OCI-LY7 (cell line): ENCODE data around the gene STKLD1. TPM values are rescaled to one million over a fixed set of nuclear protein-coding genes. Genes with fewer than 3 reads are reported as not detected.
A peak's percentile ranks its signal among the peaks of the same experiment; 100 is the strongest.

Experiments
- BruUV-seq: library from RNA; stranded (reverse); fragments of 400-500 nt; replicated peaks from 2 replicates; lab custom pipeline; 2021; lab: Mats Ljungman, UMichigan
- CTCF ChIA-PET: fragments of 300-600 bp; sonication (Branson Sonifier 250); formaldehyde crosslinking; loops from one replicate; lab custom pipeline; 2022; ENCODE audit warnings: antibody characterized with exemption; ENCODE audit not compliant: unreplicated experiment; lab: Charles Lee
- POLR2A ChIA-PET: fragments of 300-600 bp; sonication (Branson Sonifier 250); formaldehyde crosslinking; loops from one replicate; lab custom pipeline; 2022; ENCODE audit warnings: antibody characterized with exemption; lab: Charles Lee
- DNase-seq: peaks from one replicate; pipeline ENCODE4 v3.0.0-alpha.2; 2015; ENCODE audit warnings: low spot score
- H2AFZ ChIP-seq: fragments of 200-600 bp; sonication (generic), shearing (Covaris generic); 2 replicates; pipeline ENCODE4 v1.6.1; 2014; ENCODE audit warnings: mild to moderate bottlenecking, antibody characterized with exemption, low read length, moderate library complexity
- H3K27ac ChIP-seq: fragments of 200-600 bp; sonication (generic); 2 replicates; pipeline ENCODE4 v1.5.1; 2014; ENCODE audit warnings: mixed run types, low read depth, mild to moderate bottlenecking, moderate library complexity, low read length, inconsistent platforms; ENCODE audit not compliant: poor library complexity, severe bottlenecking
- H3K36me3 ChIP-seq: fragments of 200-600 bp; sonication (generic); 2 replicates; pipeline ENCODE4 v1.6.1; 2014; ENCODE audit warnings: mild to moderate bottlenecking, antibody characterized with exemption, low read length, moderate library complexity, mixed read lengths; ENCODE audit not compliant: insufficient read depth
- H3K4me1 ChIP-seq: fragments of 200-600 bp; sonication (generic); 2 replicates; pipeline ENCODE4 v1.5.1; 2014; ENCODE audit warnings: mild to moderate bottlenecking, low read length; ENCODE audit not compliant: insufficient read depth, poor library complexity, severe bottlenecking
- H3K4me2 ChIP-seq: fragments of 200-600 bp; sonication (generic); 2 replicates; pipeline ENCODE4 v1.6.1; 2014; ENCODE audit warnings: mild to moderate bottlenecking, low read length
- H3K4me3 ChIP-seq: fragments of 200-600 bp; sonication (generic); 2 replicates; pipeline ENCODE4 v1.5.1; 2014; ENCODE audit warnings: mild to moderate bottlenecking, low read depth, low read length; ENCODE audit not compliant: poor library complexity, severe bottlenecking
- H3K79me2 ChIP-seq: fragments of 200-600 bp; sonication (generic); 2 replicates; pipeline ENCODE4 v1.6.1; 2016; ENCODE audit warnings: low read depth, mild to moderate bottlenecking, low read length, moderate library complexity, mixed read lengths; ENCODE audit not compliant: insufficient read depth
- H3K9me2 ChIP-seq: fragments of 200-600 bp; sonication (generic); 2 replicates; pipeline ENCODE4 v1.6.1; 2016; ENCODE audit warnings: mild to moderate bottlenecking, low read length, mixed read lengths; ENCODE audit not compliant: insufficient read depth
- H3K9me3 ChIP-seq: fragments of 200-600 bp; sonication (generic); 2 replicates; pipeline ENCODE4 v1.6.1; 2014; ENCODE audit warnings: mild to moderate bottlenecking, mixed run types, low read length, mixed read lengths
- H4K20me1 ChIP-seq: fragments of 200-600 bp; sonication (generic); 2 replicates; pipeline ENCODE4 v1.6.1; 2014; ENCODE audit warnings: mild to moderate bottlenecking, antibody characterized with exemption, low read length, moderate library complexity, mixed read lengths; ENCODE audit not compliant: insufficient read depth
- EZH2phosphoT487 ChIP-seq: fragments of 200-600 bp; sonication (generic); IDR thresholded peaks from 2 replicates; pipeline ENCODE4 v1.6.1; 2018; ENCODE audit warnings: low read depth, borderline replicate concordance, mild to moderate bottlenecking, mixed run types, antibody characterized with exemption, low read length, moderate library complexity, mixed read lengths
- intact Hi-C: fragments of 100-400 bp; cut with micrococcal nuclease; formaldehyde crosslinking; loops from one replicate; pipeline ENCODE4 v1.10.0; 2022; ENCODE audit not compliant: unreplicated experiment
- small RNA-seq: library from RNA; depleted of rRNA; stranded (forward); fragments of <200 nt; gene quantifications from one replicate; pipeline ENCODE3, GENCODE V24; 2014
- total RNA-seq, 2 experiments: library from RNA; depleted of rRNA in 1 of 2; stranded (reverse); fragments of >200 nt in 1 of 2; shearing (Covaris generic) in 1 of 2; gene quantifications; 2 replicates each; pipeline ENCODE4 v1.2.3, GENCODE V29; 2014 to 2022
- TF ChIP-seq, protein P1 (sequence below): fragments of 200-600 bp; sonication (generic); conservative IDR thresholded peaks from 2 replicates; pipeline ENCODE4 v1.5.1; 2014; ENCODE audit warnings: mild to moderate bottlenecking, antibody characterized with exemption, low read length, moderate library complexity, mixed read lengths

STKLD1 gene
- total RNA-seq, 2 experiments from 2014 or later: 1.4 to 1.7 TPM

GRCh38 chr9:133454325-133454724 lies 78.2 kb downstream of the STKLD1 start:
- CTCF ChIA-PET: no interaction called here
- Histone ChIP-seq H3K79me2 (no peaks in the 10 kb centered on the region), H3K9me2 (no peaks in the 10 kb centered on the region), H3K4me1 (peaks cover 48% of the 10 kb centered on the region), H3K9me3 (no peaks in the 10 kb centered on the region), H3K36me3 (no peaks in the 10 kb centered on the region), H3K27ac (no peak overlapping the region), H3K4me2 (peak overlapping the region; percentile 41), H4K20me1 (no peaks in the 10 kb centered on the region), H2AFZ (no peak overlapping the region), H3K4me3 (no peak overlapping the region)
- intact Hi-C loops: no loop called here
- no peak for TF ChIP-seq EZH2phosphoT487
- TF ChIP-seq, protein P1, sequence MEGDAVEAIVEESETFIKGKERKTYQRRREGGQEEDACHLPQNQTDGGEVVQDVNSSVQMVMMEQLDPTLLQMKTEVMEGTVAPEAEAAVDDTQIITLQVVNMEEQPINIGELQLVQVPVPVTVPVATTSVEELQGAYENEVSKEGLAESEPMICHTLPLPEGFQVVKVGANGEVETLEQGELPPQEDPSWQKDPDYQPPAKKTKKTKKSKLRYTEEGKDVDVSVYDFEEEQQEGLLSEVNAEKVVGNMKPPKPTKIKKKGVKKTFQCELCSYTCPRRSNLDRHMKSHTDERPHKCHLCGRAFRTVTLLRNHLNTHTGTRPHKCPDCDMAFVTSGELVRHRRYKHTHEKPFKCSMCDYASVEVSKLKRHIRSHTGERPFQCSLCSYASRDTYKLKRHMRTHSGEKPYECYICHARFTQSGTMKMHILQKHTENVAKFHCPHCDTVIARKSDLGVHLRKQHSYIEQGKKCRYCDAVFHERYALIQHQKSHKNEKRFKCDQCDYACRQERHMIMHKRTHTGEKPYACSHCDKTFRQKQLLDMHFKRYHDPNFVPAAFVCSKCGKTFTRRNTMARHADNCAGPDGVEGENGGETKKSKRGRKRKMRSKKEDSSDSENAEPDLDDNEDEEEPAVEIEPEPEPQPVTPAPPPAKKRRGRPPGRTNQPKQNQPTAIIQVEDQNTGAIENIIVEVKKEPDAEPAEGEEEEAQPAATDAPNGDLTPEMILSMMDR: no peak
- no peak for DNase-seq
- POLR2A ChIA-PET: no interaction called here
- BruUV-seq: no TSS peak

DNA sequence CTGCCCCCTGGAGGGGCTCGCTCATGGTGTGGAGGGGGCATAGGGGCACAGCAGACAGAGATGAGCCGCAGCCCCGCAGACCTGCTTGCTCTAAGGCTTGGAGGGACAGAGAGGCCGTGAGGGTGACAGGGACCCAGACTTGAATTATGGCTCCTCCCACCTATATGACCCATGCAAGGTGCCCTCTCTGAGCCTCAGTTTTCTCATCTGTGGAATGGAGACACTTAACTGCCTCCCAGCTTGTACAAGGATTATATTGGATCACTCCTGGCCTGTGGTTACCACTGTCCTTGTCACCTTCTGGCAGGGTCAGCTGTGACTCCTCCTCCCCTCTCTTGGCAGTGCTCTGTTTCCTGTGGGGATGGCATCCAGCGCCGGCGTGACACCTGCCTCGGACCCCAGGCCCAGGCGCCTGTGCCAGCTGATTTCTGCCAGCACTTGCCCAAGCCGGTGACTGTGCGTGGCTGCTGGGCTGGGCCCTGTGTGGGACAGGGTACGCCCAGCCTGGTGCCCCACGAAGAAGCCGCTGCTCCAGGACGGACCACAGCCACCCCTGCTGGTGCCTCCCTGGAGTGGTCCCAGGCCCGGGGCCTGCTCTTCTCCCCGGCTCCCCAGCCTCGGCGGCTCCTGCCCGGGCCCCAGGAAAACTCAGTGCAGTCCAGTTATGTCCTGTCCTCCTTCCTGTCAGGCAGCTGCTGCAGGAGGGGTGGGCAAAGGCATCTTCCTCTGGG lies 78.9 kb downstream of the STKLD1 start:
- CTCF ChIA-PET: no interaction called here
- BruUV-seq: no TSS peak
- POLR2A ChIA-PET: no interaction called here
- H3K4me3 ChIP-seq: no peak overlapping the region
- TF ChIP-seq, protein P1: no peak
- TF ChIP-seq EZH2phosphoT487: no peak
- H3K4me2 ChIP-seq: no peak overlapping the region
- H3K9me2 ChIP-seq: no peaks in the 10 kb centered on the region
- no peaks in the 10 kb centered on the region for H3K36me3 ChIP-seq
- H4K20me1 ChIP-seq: no peaks in the 10 kb centered on the region
- DNase-seq: no peak
- intact Hi-C loops: no loop called here
- no peaks in the 10 kb centered on the region for H3K79me2 ChIP-seq
- H3K27ac ChIP-seq: no peak overlapping the region
- H3K4me1 ChIP-seq: peaks cover 50% of the 10 kb centered on the region
- H3K9me3 ChIP-seq: no peaks in the 10 kb centered on the region
- no peak overlapping the region for H2AFZ ChIP-seq

Small RNA genes lying within 50 kb of the gene (small RNA-seq; reads per million reads assigned to genes)
- gene RF00019 (not detected), gene SNORD24 (not detected), gene SNORD36A (not detected), gene SNORD36B (not detected), gene SNORD36C (not detected)

Other genes with a start within 250 kb of the STKLD1 start
- gene GBGT1, start 212.5 kb upstream of the STKLD1 start, total RNA-seq (2014; rRNA removed; shearing (Covaris generic)): 2.1 and 2.6 TPM in 2 replicates
- 3.9 and 5.9 TPM in 2 replicates for gene GBGT1, start 212.5 kb upstream of the STKLD1 start, total RNA-seq (2022)
- not detected in 2 replicates for gene OBP2B, start 167.1 kb upstream of the STKLD1 start, total RNA-seq (2014; rRNA removed; shearing (Covaris generic))
- gene OBP2B, start 167.1 kb upstream of the STKLD1 start, total RNA-seq (2022): not detected in 2 replicates
- gene ABO, start 101.2 kb upstream of the STKLD1 start, total RNA-seq (2014; rRNA removed; shearing (Covaris generic)): not detected in 2 replicates
- gene ABO, start 101.2 kb upstream of the STKLD1 start, total RNA-seq (2022): not detected in 2 replicates
- gene SURF6, start 40.2 kb upstream of the STKLD1 start, total RNA-seq (2014; rRNA removed; shearing (Covaris generic)): 19.2 and 33.9 TPM in 2 replicates
- 21.0 and 27.8 TPM in 2 replicates for gene SURF6, start 40.2 kb upstream of the STKLD1 start, total RNA-seq (2022)
- gene MED22, start 28.2 kb upstream of the STKLD1 start, total RNA-seq (2014; rRNA removed; shearing (Covaris generic)): 39.6 and 62.1 TPM in 2 replicates
- 48.7 and 52.0 TPM in 2 replicates for gene MED22, start 28.2 kb upstream of the STKLD1 start, total RNA-seq (2022)
- 2,961 and 2,981 TPM in 2 replicates for gene RPL7A, start 28.1 kb upstream of the STKLD1 start, total RNA-seq (2014; rRNA removed; shearing (Covaris generic))
- 2,867 and 2,915 TPM in 2 replicates for gene RPL7A, start 28.1 kb upstream of the STKLD1 start, total RNA-seq (2022)
- 22.9 and 34.6 TPM in 2 replicates for gene SURF1, start 19.9 kb upstream of the STKLD1 start, total RNA-seq (2014; rRNA removed; shearing (Covaris generic))
- 34.2 and 38.9 TPM in 2 replicates for gene SURF1, start 19.9 kb upstream of the STKLD1 start, total RNA-seq (2022)
- 19.0 and 32.5 TPM in 2 replicates for gene SURF2, start 19.8 kb upstream of the STKLD1 start, total RNA-seq (2014; rRNA removed; shearing (Covaris generic))
- gene SURF2, start 19.8 kb upstream of the STKLD1 start, total RNA-seq (2022): 13.2 and 19.7 TPM in 2 replicates
- gene SURF4, start 306 bp upstream of the STKLD1 start, total RNA-seq (2014; rRNA removed; shearing (Covaris generic)): 75.5 and 76.0 TPM in 2 replicates
- gene SURF4, start 306 bp upstream of the STKLD1 start, total RNA-seq (2022): 87.5 and 92.3 TPM in 2 replicates
- gene REXO4, start 41.6 kb downstream of the STKLD1 start, total RNA-seq (2014; rRNA removed; shearing (Covaris generic)): 33.6 and 35.7 TPM in 2 replicates
- gene REXO4, start 41.6 kb downstream of the STKLD1 start, total RNA-seq (2022): 40.6 and 45.5 TPM in 2 replicates
- 6.2 and 6.6 TPM in 2 replicates for gene ADAMTS13, start 46.0 kb downstream of the STKLD1 start, total RNA-seq (2014; rRNA removed; shearing (Covaris generic))
- gene ADAMTS13, start 46.0 kb downstream of the STKLD1 start, total RNA-seq (2022): 18.1 and 18.5 TPM in 2 replicates
- 14.9 and 17.2 TPM in 2 replicates for gene CACFD1, start 83.6 kb downstream of the STKLD1 start, total RNA-seq (2014; rRNA removed; shearing (Covaris generic))
- 16.7 and 19.2 TPM in 2 replicates for gene CACFD1, start 83.6 kb downstream of the STKLD1 start, total RNA-seq (2022)
- gene SLC2A6, start 102.7 kb downstream of the STKLD1 start, total RNA-seq (2014; rRNA removed; shearing (Covaris generic)): 45.2 and 52.9 TPM in 2 replicates
- 42.1 and 51.0 TPM in 2 replicates for gene SLC2A6, start 102.7 kb downstream of the STKLD1 start, total RNA-seq (2022)
- gene MYMK, start 148.6 kb downstream of the STKLD1 start, total RNA-seq (2014; rRNA removed; shearing (Covaris generic)): not detected in 2 replicates
- not detected in 2 replicates for gene MYMK, start 148.6 kb downstream of the STKLD1 start, total RNA-seq (2022)
- 0.88 and 1.0 TPM in 2 replicates for gene ADAMTSL2, start 158.3 kb downstream of the STKLD1 start, total RNA-seq (2014; rRNA removed; shearing (Covaris generic))
- gene ADAMTSL2, start 158.3 kb downstream of the STKLD1 start, total RNA-seq (2022): not detected in 2 replicates
- gene FAM163B, start 233.0 kb downstream of the STKLD1 start, total RNA-seq (2014; rRNA removed; shearing (Covaris generic)): 7.8 and 8.9 TPM in 2 replicates
- 2.6 and 3.6 TPM in 2 replicates for gene FAM163B, start 233.0 kb downstream of the STKLD1 start, total RNA-seq (2022)